GM13976 (cell line): ENCODE results near the gene SH3RF1.
A peak's percentile ranks its signal among the peaks of the same experiment; 100 is the strongest.

Source experiments
- DNase-seq: peaks from one replicate; pipeline ENCODE4 v3.0.0; 2012; ENCODE audit warnings: low spot score
- in situ Hi-C: fragments of 300-500 bp; cut with MboI; formaldehyde crosslinking; loops from one replicate; pipeline ENCODE4 v1.12.0; 2022; ENCODE audit warnings: low sequenced_read_pairs, mixed read lengths, inconsistent platforms; ENCODE audit not compliant: unreplicated experiment
- TF ChIP-seq, protein P1 (sequence below): IDR thresholded peaks from 2 replicates; pipeline ENCODE4 v1.5.1; 2012; ENCODE audit warnings: borderline replicate concordance, mild to moderate bottlenecking; ENCODE audit not compliant: insufficient read depth; ENCODE audit errors: extremely low read depth, missing control alignments, control extremely low read depth

SH3RF1 gene

DNA sequence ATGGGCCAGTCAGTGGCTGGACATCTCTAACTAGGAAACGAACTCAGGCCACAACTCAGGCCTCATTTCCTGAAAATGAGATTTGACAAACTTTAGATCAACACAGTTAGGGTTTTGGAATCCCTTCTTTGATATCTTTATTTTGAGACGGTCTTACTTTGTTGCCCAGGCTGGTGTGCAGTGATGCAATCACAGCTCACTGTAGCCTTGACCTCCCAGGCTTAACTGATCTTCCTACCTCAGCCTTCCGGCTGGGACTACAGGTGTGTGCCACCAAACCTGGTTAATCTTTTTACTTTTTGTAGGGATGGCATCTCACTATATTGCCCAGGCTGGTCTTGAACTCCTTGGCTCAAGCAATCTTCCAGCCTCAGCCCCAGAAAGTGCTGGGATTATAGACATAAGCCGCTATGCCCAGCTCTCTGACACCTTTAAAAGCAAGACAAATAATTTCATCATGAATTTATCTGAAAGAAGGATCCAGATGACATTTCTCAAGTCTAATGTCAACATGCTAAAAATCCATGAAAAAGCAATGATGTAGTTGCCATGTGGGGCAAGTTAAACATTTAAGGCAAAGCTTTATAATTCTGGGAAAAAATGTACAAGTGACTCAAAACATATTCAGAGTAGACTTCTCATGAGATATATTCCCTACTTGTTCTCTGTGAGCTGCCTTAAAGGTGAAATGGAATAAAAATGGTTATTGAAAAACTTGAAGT lies 171.6 kb downstream of the SH3RF1 start:
- TF ChIP-seq, protein P1, sequence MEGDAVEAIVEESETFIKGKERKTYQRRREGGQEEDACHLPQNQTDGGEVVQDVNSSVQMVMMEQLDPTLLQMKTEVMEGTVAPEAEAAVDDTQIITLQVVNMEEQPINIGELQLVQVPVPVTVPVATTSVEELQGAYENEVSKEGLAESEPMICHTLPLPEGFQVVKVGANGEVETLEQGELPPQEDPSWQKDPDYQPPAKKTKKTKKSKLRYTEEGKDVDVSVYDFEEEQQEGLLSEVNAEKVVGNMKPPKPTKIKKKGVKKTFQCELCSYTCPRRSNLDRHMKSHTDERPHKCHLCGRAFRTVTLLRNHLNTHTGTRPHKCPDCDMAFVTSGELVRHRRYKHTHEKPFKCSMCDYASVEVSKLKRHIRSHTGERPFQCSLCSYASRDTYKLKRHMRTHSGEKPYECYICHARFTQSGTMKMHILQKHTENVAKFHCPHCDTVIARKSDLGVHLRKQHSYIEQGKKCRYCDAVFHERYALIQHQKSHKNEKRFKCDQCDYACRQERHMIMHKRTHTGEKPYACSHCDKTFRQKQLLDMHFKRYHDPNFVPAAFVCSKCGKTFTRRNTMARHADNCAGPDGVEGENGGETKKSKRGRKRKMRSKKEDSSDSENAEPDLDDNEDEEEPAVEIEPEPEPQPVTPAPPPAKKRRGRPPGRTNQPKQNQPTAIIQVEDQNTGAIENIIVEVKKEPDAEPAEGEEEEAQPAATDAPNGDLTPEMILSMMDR: no peak
- no peak for DNase-seq
- in situ Hi-C loops: no loop called here

DNA sequence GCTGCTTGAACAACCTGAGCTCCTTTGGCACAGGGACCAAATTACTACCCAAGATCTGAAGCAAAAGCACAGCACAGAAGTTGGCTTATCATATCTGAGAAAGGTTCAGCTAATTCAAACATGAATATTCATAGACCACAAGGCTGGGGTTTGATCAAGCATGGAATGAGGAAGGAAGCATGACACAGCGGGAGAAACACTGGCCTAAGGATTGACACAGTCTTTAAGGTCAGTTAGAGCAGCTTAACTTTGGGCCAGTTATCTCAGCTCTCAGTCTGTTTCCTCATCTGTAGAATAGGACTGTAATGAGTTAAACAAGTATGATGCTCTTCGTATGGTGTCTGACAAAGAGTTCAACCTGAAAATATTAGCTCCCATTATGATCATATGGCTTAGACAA lies 172.2 kb downstream of the SH3RF1 start:
- in situ Hi-C loops: no loop called here
- DNase-seq: no peak
- TF ChIP-seq, protein P1: no peak

DNA sequence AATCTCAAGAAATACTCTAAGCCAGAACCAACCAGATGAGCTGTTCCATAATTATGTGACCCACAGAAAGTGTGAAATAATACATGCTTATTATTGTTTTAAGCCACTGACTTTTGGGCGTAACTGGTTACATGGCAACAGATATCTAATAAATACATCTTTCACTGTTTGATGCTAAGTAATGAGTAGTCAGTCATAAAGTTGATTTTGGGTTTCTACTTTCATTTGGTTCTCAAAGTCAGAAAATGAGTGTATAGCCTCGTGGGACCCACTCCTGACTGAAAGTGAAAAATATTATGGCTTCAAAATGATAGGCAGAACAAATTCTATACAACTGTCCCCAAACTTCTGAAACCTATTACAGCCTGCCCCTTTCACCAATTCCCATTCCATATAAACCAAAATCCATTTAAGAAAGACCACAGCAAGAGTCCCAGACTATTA lies 172.7 kb downstream of the SH3RF1 start:
- in situ Hi-C loops: no loop called here
- DNase-seq: peak; percentile 31
- TF ChIP-seq, protein P1: no peak

DNA sequence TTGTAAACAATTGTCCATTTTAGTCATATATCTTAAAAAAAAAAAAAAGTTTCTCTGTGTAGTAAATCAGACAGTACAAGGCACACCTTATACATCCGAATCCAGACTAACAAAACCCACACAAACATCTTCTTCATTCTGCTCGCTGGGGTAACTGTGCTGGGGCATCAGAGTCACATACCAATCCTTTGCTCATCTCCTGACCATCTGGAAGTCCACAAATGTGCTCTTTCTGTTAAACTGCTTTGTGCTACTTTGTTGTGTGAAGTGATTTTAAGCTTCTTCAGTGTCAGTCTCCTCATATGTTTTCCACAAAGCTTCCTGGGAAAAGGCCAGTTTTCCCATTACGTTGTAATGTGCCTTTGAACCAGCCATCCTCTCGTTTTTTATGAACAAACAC lies 174.5 kb downstream of the SH3RF1 start:
- in situ Hi-C loops: no loop called here
- DNase-seq: no peak
- TF ChIP-seq, protein P1: no peak

DNA sequence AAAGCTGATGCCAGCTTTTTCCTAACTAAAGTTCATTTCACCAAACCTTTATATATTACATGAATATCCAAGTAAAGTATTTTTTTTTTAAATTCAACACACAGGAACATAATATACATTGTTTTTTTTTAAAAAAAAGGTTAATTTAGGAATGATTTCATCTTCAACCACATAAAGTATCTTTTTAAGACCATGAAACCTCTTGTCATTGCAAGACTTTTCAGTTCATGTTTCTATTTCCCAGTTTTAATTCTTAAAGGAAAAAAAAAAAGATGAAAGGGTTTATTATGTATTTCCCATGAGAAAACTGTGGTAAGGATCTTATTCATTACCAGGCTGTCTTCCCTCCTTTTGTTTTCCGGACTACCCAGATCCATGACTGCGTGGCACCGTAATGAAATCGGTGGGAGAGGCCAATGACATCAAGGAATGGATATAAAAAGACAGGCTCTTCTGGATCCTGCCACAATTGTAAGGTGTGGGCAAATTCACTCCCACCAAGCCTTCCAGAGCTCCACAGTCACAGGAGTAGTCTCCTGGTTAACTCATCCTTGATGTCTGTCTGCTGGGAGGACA lies 176.0 kb downstream of the SH3RF1 start:
- no peak for DNase-seq

DNA sequence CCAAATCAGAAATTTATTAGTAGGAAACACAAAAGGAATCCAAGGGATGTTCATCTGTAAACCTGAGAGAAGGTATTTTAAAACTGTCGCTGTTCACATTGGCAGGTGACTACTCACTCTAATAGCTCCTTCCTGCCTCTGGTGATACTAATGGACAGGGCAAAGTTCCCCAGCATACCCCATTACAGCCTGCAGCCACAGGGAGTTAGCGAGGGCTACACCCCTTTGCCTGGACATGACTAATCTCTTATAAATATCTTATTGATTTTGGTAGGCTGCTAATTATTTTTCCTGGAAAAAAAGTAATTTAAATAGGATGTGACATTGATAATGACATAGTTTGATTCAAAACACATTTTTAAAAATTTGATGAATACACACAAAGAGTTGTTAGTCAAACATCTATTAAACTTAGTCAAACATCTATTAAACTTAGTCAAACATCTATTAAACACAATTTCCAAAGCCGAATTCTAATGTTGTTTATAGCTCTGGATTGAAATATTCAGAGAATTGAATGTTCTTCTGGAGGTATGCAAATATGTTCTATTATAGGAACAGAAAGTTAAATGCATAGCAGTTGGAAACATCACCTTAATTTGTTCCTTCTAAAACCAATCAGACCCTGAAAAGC lies 177.8 kb downstream of the SH3RF1 start:
- in situ Hi-C loops: no loop called here
- TF ChIP-seq, protein P1: no peak
- no peak for DNase-seq

More for the DNA sequence above, 176.0 kb downstream of the SH3RF1 start:
- TF ChIP-seq, protein P1: no peak
- in situ Hi-C loops: no loop called here
